Naive thymus-derived CD8-positive, alpha-beta T cell (primary cell): ENCODE measurements around the gene MGAT4A. TPM values are rescaled to one million over a fixed set of nuclear protein-coding genes. Genes with fewer than 3 reads are reported as not detected.

Source experiments
- ATAC-seq, 2 donors: fragments of 150-1000 bp; cut with Tn5 transposase in 1 of 2; sonication (Bioruptor Pico), chemical (Tn5 transposase) in 1 of 2; 1 replicate in 1 of 2; 2 replicates in 1 of 2; pipeline ENCODE4 v1.10.0; 2021; ENCODE audit warnings: mild to moderate bottlenecking in 2 of 2, moderate library complexity in 2 of 2
- POLR2A ChIA-PET: fragments of 350-600 bp; sonication (Branson Sonifier 250); formaldehyde crosslinking; loops from one replicate; lab custom pipeline; 2021; ENCODE audit warnings: antibody characterized with exemption; lab: Charles Lee
- DNase-seq, 10 donors: peaks; one replicate each; pipeline versions ENCODE4 v3.0.0 to v3.0.0-alpha.2; 2020 to 2022
- H3K27ac Mint-ChIP-seq, 10 donors: one replicate each; pipeline ENCODE4 v1.8.0; 2020 to 2022; ENCODE audit warnings: mild to moderate bottlenecking in 10 of 10, mixed read lengths in 10 of 10, moderate library complexity in 4 of 10, inconsistent platforms in 1 of 10
- H3K27me3 Mint-ChIP-seq, 5 donors: one replicate each; pipeline ENCODE4 v1.8.0; 2021 to 2022; ENCODE audit warnings: mixed read lengths in 5 of 5
- H3K36me3 Mint-ChIP-seq, 3 donors: one replicate each; pipeline ENCODE4 v1.8.0; 2020 to 2022; ENCODE audit warnings: mixed read lengths in 3 of 3, mild to moderate bottlenecking in 2 of 3, inconsistent platforms in 1 of 3
- H3K4me1 Mint-ChIP-seq, 4 donors: one replicate each; pipeline ENCODE4 v1.8.0; 2021 to 2022; ENCODE audit warnings: mixed read lengths in 4 of 4
- H3K4me3 Mint-ChIP-seq, 10 donors: one replicate each; pipeline ENCODE4 v1.8.0; 2020 to 2022; ENCODE audit warnings: mild to moderate bottlenecking in 10 of 10, mixed read lengths in 10 of 10, moderate library complexity in 6 of 10, inconsistent platforms in 1 of 10
- H3K9me3 Mint-ChIP-seq, 9 donors: one replicate each; pipeline ENCODE4 v1.8.0; 2020 to 2022; ENCODE audit warnings: mixed read lengths in 9 of 9, mild to moderate bottlenecking in 3 of 9, inconsistent platforms in 1 of 9, moderate library complexity in 1 of 9
- polyA plus RNA-seq, 3 donors: library from polyadenylated mRNA; unstranded; fragments of 300-500 nt; fragmentation: Illumina TruSeq; gene quantifications; one replicate each; pipeline ENCODE4 v1.2.3, GENCODE V29; 2021
- total RNA-seq, 8 experiments: library from RNA in 2 of 8; stranded (reverse) in 2 of 8; gene quantifications; one replicate each; pipeline ENCODE4 v1.2.3 and lab custom pipeline; 2021 to 2026

MGAT4A gene
- total and polyA plus RNA-seq, 5 experiments from 2014 or later, result 285 to 350 (median 295) TPM

GRCh38 chr2:98623657-98624056 lies 107.3 kb downstream of the MGAT4A start:
- Mint-ChIP-seq H3K9me3 (no peaks in the 10 kb centered on the region), H3K4me3 (no peak overlapping the region), H3K27me3 (no peaks in the 10 kb centered on the region), H3K36me3 (peaks cover 7 to 92% (median 21%) of the 10 kb centered on the region in 3 donors), H3K27ac (peak overlapping the region in 6 of 10 donors; percentile 15 to 80 (median 60)), H3K4me1 (peaks cover 16 to 28% (median 21%) of the 10 kb centered on the region in 4 donors)
- ATAC-seq, result no peak
- POLR2A ChIA-PET, result interaction anchor here (0.8 to 1.3 kb wide), 2 partner anchors 10 to 101 kb away, joined by 4 to 7 read pairs; no protein-coding TSS in a partner anchor
- DNase-seq, result no peak

GRCh38 chr2:98617149-98617548 lies 113.8 kb downstream of the MGAT4A start:
- DNase-seq, result no peak
- H3K4me3 Mint-ChIP-seq, result peak overlapping the region in 1 of 10 donors; percentile 83
- peaks cover 12 to 79% (median 16%) of the 10 kb centered on the region in 3 donors for H3K36me3 Mint-ChIP-seq
- H3K27me3 Mint-ChIP-seq, result peaks cover 0 to 6% (median 0%) of the 10 kb centered on the region in 5 donors
- peaks cover 0 to 3% (median 0%) of the 10 kb centered on the region in 9 donors for H3K9me3 Mint-ChIP-seq
- peak in 1 of 2 donors; percentile 16 for ATAC-seq
- POLR2A ChIA-PET, result interaction anchor here (1.8 kb wide), 1 partner anchor 8 kb away, joined by 7 read pairs; no protein-coding TSS in a partner anchor
- peak overlapping the region in 9 of 10 donors; percentile 42 to 89 (median 68) for H3K27ac Mint-ChIP-seq
- H3K4me1 Mint-ChIP-seq, result peaks cover 32 to 56% (median 40%) of the 10 kb centered on the region in 4 donors

- peak overlapping the region in 2 of 10 donors; percentile 36 to 83 for H3K4me3 Mint-ChIP-seq
These were observed 115.5 kb downstream of the MGAT4A start for GRCh38 chr2:98615481-98615880.

GRCh38 chr2:98614024-98614739 lies 116.8 kb downstream of the MGAT4A start:
- POLR2A ChIA-PET, result interaction anchor here (0.6 to 1.0 kb wide), 2 partner anchors 21 to 734 kb away, joined by 3 to 4 read pairs; no protein-coding TSS in a partner anchor
- peaks cover 40 to 69% (median 59%) of the 10 kb centered on the region in 4 donors for H3K4me1 Mint-ChIP-seq
- ATAC-seq, result no peak
- H3K4me3 Mint-ChIP-seq, result peak overlapping the region in 3 of 10 donors; percentile 1 to 70 (median 5)
- peak overlapping the region; percentile 50 to 96 (median 81) for H3K27ac Mint-ChIP-seq
- DNase-seq, result no peak
- H3K27me3 Mint-ChIP-seq, result peaks cover 0 to 6% (median 0%) of the 10 kb centered on the region in 5 donors
- H3K36me3 Mint-ChIP-seq, result peaks cover 12 to 68% (median 15%) of the 10 kb centered on the region in 3 donors
- H3K9me3 Mint-ChIP-seq, result peaks cover 0 to 3% (median 0%) of the 10 kb centered on the region in 9 donors

More at GRCh38 chr2:98615481-98615880, 115.5 kb downstream of the MGAT4A start:
- DNase-seq (peak in 1 of 10 donors; percentile 32), ATAC-seq (peak in 1 of 2 donors; percentile 29)
- peaks cover 0 to 3% (median 0%) of the 10 kb centered on the region in 9 donors for H3K9me3 Mint-ChIP-seq
- POLR2A ChIA-PET, result no interaction called here
- peak overlapping the region; percentile 63 to 96 (median 82) for H3K27ac Mint-ChIP-seq
- H3K4me1 Mint-ChIP-seq, result peaks cover 36 to 61% (median 51%) of the 10 kb centered on the region in 4 donors
- peaks cover 12 to 79% (median 19%) of the 10 kb centered on the region in 3 donors for H3K36me3 Mint-ChIP-seq
- peaks cover 0 to 6% (median 0%) of the 10 kb centered on the region in 5 donors for H3K27me3 Mint-ChIP-seq

GRCh38 chr2:98608962-98609604 lies 121.8 kb downstream of the MGAT4A start:
- H3K27me3 Mint-ChIP-seq, result no peaks in the 10 kb centered on the region
- peak overlapping the region; percentile 87 to 97 (median 92) for H3K4me3 Mint-ChIP-seq
- no peaks in the 10 kb centered on the region for H3K9me3 Mint-ChIP-seq
- peak overlapping the region; percentile 90 to 97 (median 94) for H3K27ac Mint-ChIP-seq
- ATAC-seq (peak; percentile 8 to 15), DNase-seq (no peak)
- POLR2A ChIA-PET, result interaction anchor here (0.7 to 1.8 kb wide), 12 partner anchors 9 to 728 kb away, joined by 3 to 7 read pairs (median 4); partner anchors contain the start of genes EIF5B, MGAT4A and TXNDC9
- H3K36me3 Mint-ChIP-seq, result peaks cover 0 to 43% (median 3%) of the 10 kb centered on the region in 3 donors
- H3K4me1 Mint-ChIP-seq, result peaks cover 45 to 80% (median 72%) of the 10 kb centered on the region in 4 donors

GRCh38 chr2:98608116-98608961 lies 122.6 kb downstream of the MGAT4A start, which contains the start of the genes COA5 and UNC50:
Gene COA5, minus strand, starts transcription at chr2:98608512. Its CDS starts 107 bp downstream, at chr2:98608405.
Gene UNC50, plus strand, starts transcription at chr2:98608589. Its CDS starts 1,171 bp downstream, at chr2:98609760.
- Mint-ChIP-seq H3K4me3 (peak within 1 kb of the TSS; percentile 87 to 97 (median 92)), H3K27ac (peak within 1 kb of the TSS; percentile 90 to 97 (median 94)), H3K9me3 (no peaks in the 10 kb centered on the region), H3K4me1 (peaks cover 38 to 75% (median 70%) of the 10 kb centered on the region in 4 donors), H3K36me3 (peaks cover 0 to 43% (median 3%) of the 10 kb centered on the region in 3 donors), H3K27me3 (no peaks in the 10 kb centered on the region)
- POLR2A ChIA-PET, result interaction anchor here (0.7 to 2.1 kb wide), 13 partner anchors 10 to 728 kb away, joined by 3 to 7 read pairs (median 4); partner anchors contain the start of genes EIF5B, MGAT4A and TXNDC9
- DNase-seq (peak; percentile 79 to 93 (median 88)), ATAC-seq (peak; percentile 84 to 85)

GRCh38 chr2:98607741-98608115 lies 123.2 kb downstream of the MGAT4A start:
- DNase-seq (no peak), ATAC-seq (peak in 1 of 2 donors; percentile 6)
- H3K27ac Mint-ChIP-seq, result peak overlapping the region; percentile 90 to 97 (median 94)
- no peaks in the 10 kb centered on the region for H3K27me3 Mint-ChIP-seq
- POLR2A ChIA-PET, result interaction anchor here (1.8 to 2.1 kb wide), 2 partner anchors 124 to 143 kb away, joined by 5 to 7 read pairs; partner anchors contain the start of gene MGAT4A
- H3K4me1 Mint-ChIP-seq, result peaks cover 36 to 73% (median 67%) of the 10 kb centered on the region in 4 donors
- peaks cover 0 to 46% (median 3%) of the 10 kb centered on the region in 3 donors for H3K36me3 Mint-ChIP-seq
- H3K4me3 Mint-ChIP-seq, result peak overlapping the region; percentile 87 to 97 (median 92)
- H3K9me3 Mint-ChIP-seq, result no peaks in the 10 kb centered on the region

- peak overlapping the region; percentile 87 to 97 (median 92) for H3K4me3 Mint-ChIP-seq
- no peak for ATAC-seq
- no peaks in the 10 kb centered on the region for H3K9me3 Mint-ChIP-seq
- no peaks in the 10 kb centered on the region for H3K27me3 Mint-ChIP-seq
- DNase-seq, result no peak
- peaks cover 0 to 46% (median 3%) of the 10 kb centered on the region in 3 donors for H3K36me3 Mint-ChIP-seq
- POLR2A ChIA-PET, result interaction anchor here (0.8 to 2.1 kb wide), 3 partner anchors 14 to 164 kb away, joined by 3 to 5 read pairs (median 3); partner anchors contain the start of gene MGAT4A
- H3K27ac Mint-ChIP-seq, result peak overlapping the region; percentile 90 to 97 (median 94)
- peaks cover 36 to 72% (median 67%) of the 10 kb centered on the region in 4 donors for H3K4me1 Mint-ChIP-seq
These were observed 123.8 kb downstream of the MGAT4A start for GRCh38 chr2:98607104-98607503.

GRCh38 chr2:98606431-98606830 lies 124.5 kb downstream of the MGAT4A start:
- H3K4me1 Mint-ChIP-seq, result peaks cover 36 to 67% (median 65%) of the 10 kb centered on the region in 4 donors
- H3K27me3 Mint-ChIP-seq, result no peaks in the 10 kb centered on the region
- H3K4me3 Mint-ChIP-seq, result peak overlapping the region in 9 of 10 donors; percentile 87 to 97 (median 92)
- peak overlapping the region; percentile 83 to 97 (median 93) for H3K27ac Mint-ChIP-seq
- H3K36me3 Mint-ChIP-seq, result peaks cover 0 to 44% (median 3%) of the 10 kb centered on the region in 3 donors
- no peaks in the 10 kb centered on the region for H3K9me3 Mint-ChIP-seq
- no peak for DNase-seq
- POLR2A ChIA-PET, result interaction anchor here (0.8 to 2.1 kb wide), 4 partner anchors 10 to 164 kb away, joined by 3 to 5 read pairs (median 3); partner anchors contain the start of gene MGAT4A
- no peak for ATAC-seq

GRCh38 chr2:98605076-98605475 lies 125.9 kb downstream of the MGAT4A start:
- Mint-ChIP-seq H3K27ac (peak overlapping the region; percentile 63 to 96 (median 82)), H3K4me1 (peaks cover 28 to 54% (median 51%) of the 10 kb centered on the region in 4 donors), H3K9me3 (no peaks in the 10 kb centered on the region), H3K36me3 (peaks cover 0 to 47% (median 1%) of the 10 kb centered on the region in 3 donors), H3K4me3 (peak overlapping the region in 2 of 10 donors; percentile 16 to 31), H3K27me3 (no peaks in the 10 kb centered on the region)
- POLR2A ChIA-PET, result interaction anchor here (0.6 kb wide), 1 partner anchor 156 kb away, joined by 3 read pairs; no protein-coding TSS in a partner anchor
- ATAC-seq, result no peak
- DNase-seq, result no peak

GRCh38 chr2:98604547-98604946 lies 126.4 kb downstream of the MGAT4A start:
- H3K27me3 Mint-ChIP-seq, result no peaks in the 10 kb centered on the region
- POLR2A ChIA-PET, result interaction anchor here (0.6 kb wide), 1 partner anchor 156 kb away, joined by 3 read pairs; no protein-coding TSS in a partner anchor
- no peaks in the 10 kb centered on the region for H3K9me3 Mint-ChIP-seq
- peaks cover 27 to 48% (median 46%) of the 10 kb centered on the region in 4 donors for H3K4me1 Mint-ChIP-seq
- H3K36me3 Mint-ChIP-seq, result peaks cover 0 to 52% (median 1%) of the 10 kb centered on the region in 3 donors
- no peak for ATAC-seq
- DNase-seq, result no peak
- no peak overlapping the region for H3K4me3 Mint-ChIP-seq
- peak overlapping the region; percentile 15 to 95 (median 67) for H3K27ac Mint-ChIP-seq
